Measurements from ENCODE around the gene CCNJL.
A peak's percentile ranks its signal among the peaks of the same experiment; 100 is the strongest.

CCNJL gene

GRCh38 chr5:160330212-160330611 is 17.8 kb upstream of the CCNJL start:
- DNase-seq = no peak

DNA sequence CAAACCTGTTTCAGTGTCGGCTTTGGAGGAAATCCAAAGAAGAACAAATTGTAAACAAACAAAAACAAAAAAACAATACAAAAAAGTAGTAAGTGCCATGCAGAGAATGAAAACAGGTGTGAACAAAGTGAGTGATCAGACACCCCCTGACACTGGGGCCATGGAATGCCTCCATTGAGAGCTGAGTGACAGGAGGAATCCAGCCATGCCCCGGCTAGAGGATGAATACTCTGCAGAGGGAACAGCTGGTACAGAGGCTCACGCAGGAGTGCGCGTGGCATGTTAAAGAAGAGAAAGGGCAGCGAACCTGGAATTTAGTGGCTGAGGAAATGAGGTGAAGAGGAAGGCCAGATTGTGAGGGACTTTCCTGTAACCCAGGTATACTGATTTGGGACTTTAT is 15.5 kb upstream of the CCNJL start:
- DNase-seq = peak; percentile 16

DNA sequence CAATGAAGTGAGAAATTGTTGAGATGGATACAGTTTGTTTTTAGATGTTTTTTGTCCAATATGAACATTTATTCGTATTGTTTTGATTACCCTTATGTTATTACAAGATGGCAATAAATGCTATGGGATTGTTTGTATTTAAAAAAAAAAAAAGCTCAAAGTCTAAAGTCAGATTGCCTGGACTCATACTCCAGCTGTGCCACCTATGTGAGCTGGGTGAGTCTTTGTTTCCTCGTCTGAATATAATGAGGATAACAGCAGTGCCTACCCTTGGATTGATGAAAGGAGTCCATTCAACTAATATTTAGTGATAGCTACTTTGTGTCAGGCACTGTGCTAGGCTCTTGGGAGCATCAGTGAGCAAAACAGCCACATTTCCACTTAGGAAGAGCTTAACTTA is 14.6 kb upstream of the CCNJL start:
- no peak for DNase-seq

DNA sequence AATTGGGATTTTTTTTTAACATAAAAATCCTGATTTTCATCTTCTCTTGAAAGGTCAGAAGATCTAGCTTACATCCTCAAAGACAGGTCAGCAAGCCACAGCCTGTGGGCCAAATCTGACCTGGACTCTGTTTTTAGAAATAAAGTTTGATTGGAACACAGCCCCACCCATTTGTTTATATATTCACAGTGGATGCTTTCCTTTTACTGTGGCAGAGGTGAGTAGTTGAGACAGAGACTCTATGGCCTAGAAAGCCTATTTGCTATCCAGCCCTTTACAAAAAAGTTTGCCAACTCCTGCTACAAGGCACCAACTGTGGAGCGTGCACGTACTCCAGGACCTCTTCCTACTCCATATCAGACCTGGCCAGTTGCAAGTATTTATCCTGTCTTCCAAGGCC is 13.4 kb upstream of the CCNJL start:
- DNase-seq = no peak

- no peak for DNase-seq
Observed at GRCh38 chr5:160324886-160325285, 12.5 kb upstream of the CCNJL start.

GRCh38 chr5:160318409-160318808 is 6.0 kb upstream of the CCNJL start:
- DNase-seq = no peak

- no peak for DNase-seq
Observed at GRCh38 chr5:160317434-160317833, 5.1 kb upstream of the CCNJL start.

- DNase-seq = peak; percentile 97
Observed at GRCh38 chr5:160315968-160316367, 3.6 kb upstream of the CCNJL start.

GRCh38 chr5:160312960-160313727 is 780 bp upstream of the CCNJL start:
- DNase-seq = peak; percentile 58

DNA sequence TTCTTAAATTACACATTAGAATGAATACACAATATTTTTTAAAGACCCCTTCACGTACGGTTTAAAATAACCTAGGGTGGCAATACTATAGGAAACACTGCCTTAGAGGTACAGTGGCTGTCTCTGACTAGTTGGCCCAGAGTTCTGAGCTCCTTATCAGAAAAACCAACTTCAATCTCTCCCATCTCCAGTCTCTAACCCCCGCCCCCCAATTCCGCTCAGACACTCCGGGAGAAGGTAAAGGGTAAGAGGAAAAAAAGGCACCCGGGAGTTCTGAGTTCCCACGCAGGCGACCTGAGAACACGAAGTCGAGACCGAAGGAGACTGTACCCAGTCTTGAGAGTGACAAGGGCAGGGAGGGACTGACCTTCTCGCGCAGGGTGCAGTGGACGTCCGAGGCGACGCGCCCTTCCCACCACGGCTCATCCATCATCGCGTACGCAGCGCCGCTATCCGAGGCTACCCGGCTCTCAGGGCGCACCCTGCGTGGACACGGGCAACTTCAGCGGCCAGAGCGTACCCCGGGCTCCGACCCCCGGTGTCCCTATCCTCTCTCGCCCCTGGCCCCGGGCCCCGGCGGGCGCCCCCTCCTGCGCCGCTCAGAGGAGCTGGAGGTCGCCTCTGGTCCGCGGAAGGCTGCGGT is 752 bp downstream of the CCNJL start:
- peak; percentile 59 for DNase-seq

- DNase-seq = no peak
Observed at GRCh38 chr5:160310552-160311295, 1.6 kb downstream of the CCNJL start.

DNA sequence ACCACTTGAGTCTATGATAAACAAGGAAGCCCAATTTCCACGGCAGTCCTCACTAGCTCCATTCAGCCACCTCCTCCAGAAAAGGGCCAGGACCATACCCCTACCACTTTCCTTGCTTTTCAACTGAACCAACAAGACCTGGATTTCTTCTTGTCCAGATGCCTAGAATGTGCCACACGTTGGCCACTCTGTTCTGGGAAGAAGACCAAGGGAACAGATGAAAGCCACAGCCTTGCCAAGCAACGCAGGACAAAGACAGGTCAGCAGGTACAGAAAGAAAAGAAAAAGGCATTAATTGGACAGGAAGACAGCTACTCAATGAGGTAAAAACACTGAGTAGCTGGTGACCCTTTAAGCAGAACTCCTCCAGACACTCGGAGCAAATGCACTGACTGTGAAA is 2.2 kb downstream of the CCNJL start:
- no peak for DNase-seq

- no peak for DNase-seq
Observed at GRCh38 chr5:160306696-160307095, 5.7 kb downstream of the CCNJL start.

- DNase-seq = no peak
Observed at GRCh38 chr5:160305319-160305718, 7.0 kb downstream of the CCNJL start.

- no peak for DNase-seq
Observed at GRCh38 chr5:160303690-160304089, 8.7 kb downstream of the CCNJL start.

DNA sequence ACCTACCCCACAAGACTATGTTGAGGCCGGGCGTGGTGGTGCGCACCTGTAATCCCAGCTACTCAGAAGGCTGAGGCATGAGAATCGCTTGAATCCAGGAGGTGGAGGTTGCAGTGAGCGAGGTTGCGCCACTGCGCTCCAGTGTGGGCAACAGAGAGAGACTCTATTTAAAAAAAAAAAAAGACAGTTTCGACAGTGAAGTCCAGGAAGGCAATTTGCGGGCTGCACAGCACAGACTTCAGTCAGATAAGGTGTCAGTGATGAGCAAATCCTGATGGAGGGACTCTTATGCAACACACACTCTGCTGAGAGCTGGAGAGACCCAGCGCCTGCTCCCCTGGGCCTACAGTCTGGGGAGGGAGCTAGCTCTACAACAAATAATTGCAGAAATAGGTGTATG is 14.2 kb downstream of the CCNJL start:
- DNase-seq = no peak

GRCh38 chr5:160297776-160298175 is 14.6 kb downstream of the CCNJL start:
- DNase-seq = no peak

DNA sequence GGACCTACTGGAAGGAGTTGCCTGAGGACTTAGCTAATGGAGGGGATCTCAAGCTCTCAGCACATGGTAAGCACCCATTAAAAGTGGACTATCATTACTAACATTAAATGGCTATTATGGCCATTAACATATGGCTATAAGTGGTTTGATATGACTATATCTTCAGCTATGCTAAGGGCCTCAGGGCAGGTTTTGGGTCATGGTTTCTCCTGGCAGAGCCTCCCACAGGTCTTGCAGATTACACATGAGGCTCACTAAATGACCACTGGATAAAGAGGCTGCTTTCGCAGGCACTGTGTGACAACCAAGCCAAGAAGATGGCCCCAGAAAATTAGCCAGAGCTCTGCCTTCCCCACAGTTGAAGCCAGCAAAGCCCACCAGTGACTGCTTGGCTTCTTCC is 15.4 kb downstream of the CCNJL start:
- no peak for DNase-seq

GRCh38 chr5:160296496-160296895 is 15.9 kb downstream of the CCNJL start:
- no peak for DNase-seq

DNA sequence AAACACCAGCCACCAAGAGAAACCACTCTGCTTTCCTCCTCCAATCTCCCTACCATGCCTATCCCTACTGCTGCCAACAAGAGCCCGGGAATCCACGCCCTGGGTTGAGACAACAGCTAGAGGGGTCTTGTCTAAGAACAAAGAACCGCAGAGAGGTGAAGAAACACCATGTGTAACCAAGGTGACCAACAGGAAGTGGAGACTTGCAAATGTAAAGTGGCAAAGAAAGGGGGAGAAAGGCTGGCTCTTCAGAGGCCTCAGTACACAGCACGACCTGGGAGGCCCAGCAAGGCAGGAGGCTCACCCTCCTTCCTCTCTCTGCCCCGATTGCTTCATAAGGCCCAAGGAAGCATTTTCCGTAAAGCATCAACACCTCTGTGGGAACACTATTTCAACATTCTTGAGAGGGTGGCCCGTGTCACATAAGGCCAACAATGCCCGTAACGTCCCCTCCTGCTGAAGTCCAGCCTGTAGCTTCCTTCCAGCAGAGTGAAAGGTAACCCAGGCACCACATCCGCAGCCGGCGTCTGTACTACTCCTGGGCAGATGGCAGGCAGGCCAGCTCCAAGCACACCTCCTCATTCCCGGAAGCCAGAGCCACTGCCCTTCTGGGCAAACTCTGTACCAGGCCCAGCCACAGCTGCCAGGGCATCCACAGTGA is 18.3 kb downstream of the CCNJL start:
- peak; percentile 67 for DNase-seq

DNA sequence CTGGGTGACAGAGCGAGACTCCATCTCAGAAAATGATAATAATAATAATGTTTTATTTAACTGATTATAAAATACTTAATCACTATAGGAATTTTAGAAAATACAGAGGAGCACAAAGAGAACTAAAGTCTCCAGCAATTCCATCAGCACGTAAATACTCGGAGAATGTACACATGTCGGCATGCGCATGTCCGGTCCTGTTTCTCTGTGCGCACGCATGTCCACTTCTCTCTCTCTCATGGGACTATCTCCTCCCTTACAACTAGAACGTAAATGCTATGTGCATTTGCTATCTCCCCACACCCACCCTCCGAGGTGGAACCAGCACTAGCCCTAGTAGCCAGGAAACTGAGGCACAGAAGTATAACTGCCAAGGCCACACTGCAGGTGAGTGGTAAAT is 19.0 kb downstream of the CCNJL start:
- no peak for DNase-seq

- DNase-seq = peak; percentile 40
Observed at GRCh38 chr5:160291467-160291866, 20.9 kb downstream of the CCNJL start.

- no peak for DNase-seq
Observed at GRCh38 chr5:160290751-160291150, 21.6 kb downstream of the CCNJL start.

- DNase-seq = peak; percentile 93
Observed at GRCh38 chr5:160289721-160290120, 22.6 kb downstream of the CCNJL start.
